Activated CD8-positive, alpha-beta memory T cell treated with anti-CD3 and anti-CD28 coated beads for 24 hours (primary cell): ENCODE data around the gene SMIM41.

Source experiments
- DNase-seq: peaks from one replicate; pipeline ENCODE4 v3.0.0-alpha.2; 2020

The SMIM41 gene

DNA sequence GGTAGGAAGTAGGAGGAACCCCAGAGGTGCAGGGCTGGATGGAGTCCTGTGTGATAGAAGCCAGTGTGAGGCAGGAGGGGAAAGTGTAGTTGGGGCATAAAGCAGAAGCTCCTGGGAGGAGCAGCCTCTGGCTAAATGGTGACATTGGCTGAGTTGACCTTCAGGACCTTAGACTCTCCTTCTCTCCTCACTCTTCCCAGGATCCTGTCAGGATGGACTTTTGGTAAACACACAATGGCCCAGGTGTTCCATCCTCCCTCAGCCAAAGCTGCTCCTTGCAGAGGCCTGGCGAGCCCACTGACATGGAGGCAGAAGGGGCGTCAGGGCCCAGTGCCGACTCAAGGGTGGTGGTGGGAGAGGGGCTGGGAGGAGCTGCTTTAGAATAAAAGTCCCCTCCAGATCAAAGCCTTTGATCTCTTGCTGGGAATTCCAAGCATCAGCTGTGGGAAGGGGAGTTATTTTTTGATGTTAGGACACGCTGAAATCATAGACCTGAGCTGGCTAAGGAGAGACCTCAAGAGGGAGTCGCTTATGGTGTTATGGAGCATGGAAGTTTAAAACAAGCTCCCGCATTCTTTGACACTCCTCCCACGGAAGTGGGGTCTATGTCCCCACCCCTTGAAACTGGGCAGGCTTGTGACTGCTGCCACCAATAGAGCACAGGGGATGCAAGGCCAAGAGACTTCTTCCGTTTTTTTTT lies 44.1 kb downstream of the SMIM41 start:
- peak; percentile 44 for DNase-seq

DNA sequence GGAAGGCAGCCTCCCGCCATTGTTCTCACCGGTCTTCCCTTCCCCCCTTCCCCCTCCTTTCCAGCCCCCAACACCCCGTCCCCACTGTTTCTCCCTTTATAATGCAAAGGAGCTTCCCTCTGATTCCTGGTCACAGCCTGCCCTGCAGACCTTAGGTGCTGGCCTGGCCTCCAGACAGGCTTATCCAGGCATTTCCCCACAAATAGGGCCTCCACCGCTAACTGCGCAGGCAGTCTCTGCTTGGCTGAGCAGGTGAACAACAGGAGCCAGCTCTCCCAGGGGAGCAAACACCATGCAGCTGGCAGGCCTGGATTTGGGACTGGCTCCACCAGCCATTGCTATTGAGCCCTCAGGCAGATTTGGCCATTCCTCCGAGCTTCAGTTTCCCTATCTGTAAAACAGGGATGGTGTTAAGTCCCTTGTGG lies 46.0 kb downstream of the SMIM41 start:
- DNase-seq = peak; percentile 47

DNA sequence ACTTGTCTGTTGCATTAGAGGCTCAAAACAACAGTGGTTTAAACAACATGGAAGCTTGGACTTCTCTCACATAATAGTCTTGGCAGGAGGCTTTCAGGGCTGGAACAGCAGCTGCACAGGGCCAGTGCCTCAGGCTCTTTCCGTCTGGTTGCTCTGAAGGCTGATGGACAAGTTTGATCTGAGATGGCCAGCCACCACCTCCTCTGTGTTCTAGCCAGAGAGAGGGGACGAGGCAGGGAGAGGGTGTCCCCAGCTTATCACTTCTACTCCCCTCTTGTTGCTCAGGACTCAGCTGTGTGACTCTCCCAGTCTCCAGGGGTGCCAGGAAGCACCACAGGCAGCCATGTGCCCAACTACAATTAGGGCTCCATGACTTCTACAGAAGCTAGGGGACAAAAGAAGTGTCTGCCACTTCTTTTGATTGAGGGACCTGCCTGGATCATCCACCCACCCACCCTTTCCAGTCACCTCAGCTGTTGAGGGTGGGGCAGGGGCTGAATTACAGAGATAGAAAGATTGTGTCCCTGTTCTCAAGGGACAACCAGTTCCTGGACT lies 46.6 kb downstream of the SMIM41 start:
- DNase-seq = peak; percentile 28

DNA sequence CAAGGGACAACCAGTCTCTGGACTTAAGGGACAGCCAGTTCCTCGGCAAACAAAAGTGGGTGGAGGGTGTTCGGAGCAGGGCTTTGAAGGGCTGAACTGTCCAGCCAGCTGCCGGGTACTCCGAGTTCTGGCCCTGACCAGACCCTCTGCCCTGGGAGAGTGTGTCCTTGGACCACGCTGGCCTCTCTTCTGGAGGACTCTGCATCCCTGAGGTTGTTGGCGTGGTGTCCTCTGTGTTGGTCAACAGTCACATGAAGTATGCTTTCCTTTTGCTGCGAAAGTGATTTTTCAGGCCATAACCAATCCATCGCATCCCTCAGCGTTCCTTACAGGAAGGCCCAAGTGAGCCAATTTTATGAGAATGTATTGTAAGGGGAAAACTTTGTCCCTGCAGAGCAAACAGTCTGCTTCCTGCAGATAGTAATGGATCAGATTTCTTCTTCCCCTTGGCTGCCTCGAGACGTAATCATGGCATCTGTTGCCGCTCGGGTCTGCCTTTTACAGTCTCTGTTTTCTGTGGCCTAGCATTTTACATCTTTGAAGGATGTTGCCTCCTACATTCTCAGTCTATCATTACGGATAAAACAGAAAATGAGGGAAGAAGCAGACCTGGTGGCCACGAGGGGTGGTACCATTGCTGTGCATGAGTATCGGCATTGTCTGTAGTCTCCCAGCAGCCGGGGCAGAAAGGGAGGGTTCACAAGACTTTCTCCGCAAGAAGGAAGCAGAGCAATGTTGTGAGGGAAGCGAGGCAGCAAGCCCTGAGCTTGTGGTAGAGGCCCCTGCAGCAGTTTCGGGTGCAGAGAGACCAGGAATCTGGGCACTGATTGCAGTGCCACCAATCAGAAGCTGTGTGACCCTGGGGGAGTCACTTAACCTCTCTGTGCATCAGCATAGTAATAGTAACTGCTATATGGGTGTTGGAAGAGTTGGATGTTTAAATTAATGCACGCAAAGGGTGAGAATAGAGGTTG lies 47.4 kb downstream of the SMIM41 start:
- peak; percentile 45 for DNase-seq

DNA sequence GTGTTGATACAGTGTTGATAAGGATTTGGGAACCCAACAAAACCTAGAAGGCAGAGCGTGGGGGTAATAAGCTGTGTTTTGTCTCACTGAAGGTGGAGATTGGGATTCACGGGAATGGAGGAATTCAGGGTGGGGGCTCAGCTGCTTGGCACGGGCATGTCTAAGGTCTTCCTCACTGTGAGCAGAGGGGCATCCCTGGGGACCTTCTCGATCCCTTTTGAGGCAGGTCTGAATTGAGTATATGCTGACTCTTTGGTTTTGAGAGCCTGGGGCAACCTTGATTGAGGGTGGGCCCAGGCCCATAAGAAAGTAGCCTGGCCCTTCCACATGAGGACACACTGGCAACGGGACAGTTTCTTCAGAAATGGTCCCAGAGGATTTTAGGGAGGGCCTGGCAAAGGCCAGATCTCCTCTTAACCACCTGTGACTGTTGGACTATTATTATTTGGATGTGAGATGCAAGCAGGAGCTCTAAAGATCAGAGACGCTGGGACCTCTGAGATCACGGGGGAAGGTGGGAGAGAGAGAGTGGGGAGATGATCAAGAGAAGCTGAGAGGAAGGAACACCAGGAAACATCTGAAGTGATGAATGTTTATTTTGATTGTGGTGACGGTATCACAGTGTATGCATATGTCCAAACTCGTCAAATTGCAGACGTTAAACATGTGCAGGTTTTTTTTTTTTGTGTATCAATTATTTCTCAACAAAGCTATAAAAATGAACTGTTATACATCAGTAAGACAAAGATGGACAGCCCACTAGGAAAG lies 48.4 kb downstream of the SMIM41 start:
- DNase-seq = no peak

DNA sequence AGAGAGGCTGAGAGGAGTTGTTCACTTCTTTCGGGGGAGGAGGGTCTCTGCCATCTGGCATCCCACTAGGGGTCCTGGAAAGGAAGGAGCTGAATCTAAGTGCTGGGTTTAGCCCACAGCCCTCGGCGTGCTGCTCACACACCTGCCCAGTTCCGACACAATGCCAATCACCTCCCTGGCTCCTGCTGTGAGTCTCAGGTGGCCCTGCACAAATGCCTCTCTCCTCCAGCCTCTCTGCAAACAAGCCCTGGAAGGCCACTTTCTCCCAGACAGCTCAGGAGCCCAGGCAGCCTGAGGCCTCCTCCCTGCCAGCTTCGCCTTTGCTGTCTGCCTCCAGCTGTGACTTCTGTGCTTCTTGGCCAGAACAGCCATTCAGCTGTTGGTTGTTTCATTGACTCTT lies 51.2 kb downstream of the SMIM41 start:
- DNase-seq = no peak

DNA sequence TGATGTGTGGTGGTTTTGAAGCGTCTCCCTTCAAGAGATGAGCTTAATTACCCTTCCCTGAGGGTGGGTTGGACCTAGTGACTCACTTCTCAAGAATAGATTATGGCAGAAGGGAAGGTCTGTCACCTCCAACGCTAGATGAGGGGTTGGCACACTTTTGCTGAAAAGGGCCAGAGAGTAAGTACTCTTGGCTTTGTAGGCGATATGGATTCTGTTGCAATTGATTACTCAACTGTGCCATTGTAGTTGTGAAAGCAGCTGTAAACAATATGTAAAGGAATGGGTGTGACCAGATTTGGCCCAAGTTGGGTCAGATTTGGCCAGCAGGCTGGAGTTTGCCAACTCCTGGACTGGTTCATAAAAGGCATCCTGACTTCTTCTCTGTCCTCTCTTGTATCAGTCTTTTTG lies 53.3 kb downstream of the SMIM41 start:
- DNase-seq = peak; percentile 48

DNA sequence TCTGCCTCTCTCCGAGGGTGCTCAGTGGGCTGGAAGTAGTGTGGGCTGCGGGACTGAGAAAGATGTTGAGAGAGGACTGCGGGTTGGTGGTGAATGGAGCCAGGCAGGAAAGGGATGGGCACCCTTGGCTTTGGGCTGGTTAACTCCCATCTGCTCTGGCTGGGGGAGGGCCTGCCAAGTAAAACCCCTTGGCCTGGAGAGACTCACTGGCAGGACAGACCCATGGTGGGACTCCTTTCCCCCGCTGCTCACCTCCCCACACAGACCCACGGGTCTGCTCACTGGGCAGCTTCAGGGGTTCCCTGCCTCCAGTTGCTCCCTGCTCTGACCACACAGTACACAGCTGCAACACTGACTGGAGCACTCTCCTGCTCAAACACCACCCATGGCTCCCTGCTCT lies 58.2 kb downstream of the SMIM41 start:
- no peak for DNase-seq

DNA sequence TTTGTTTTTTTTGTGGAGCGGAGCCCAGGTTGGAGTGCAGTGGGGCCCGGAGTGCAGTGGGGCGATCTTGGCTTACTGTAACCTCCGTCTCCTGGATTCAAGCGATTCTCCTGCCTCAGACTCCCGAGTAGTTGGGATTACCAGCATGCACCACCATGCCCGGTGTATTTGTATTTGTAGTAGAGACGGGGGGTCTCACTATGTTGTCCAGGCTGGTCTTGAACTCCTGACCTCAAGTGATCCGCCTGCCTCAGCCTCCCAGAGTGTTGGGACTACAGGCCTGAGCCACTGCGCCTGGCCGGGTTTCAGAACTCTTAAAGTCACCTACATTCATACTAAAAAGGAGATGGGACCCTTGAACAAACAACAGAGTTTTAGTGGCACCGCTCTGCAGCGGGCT lies 59.6 kb downstream of the SMIM41 start:
- DNase-seq = no peak

DNA sequence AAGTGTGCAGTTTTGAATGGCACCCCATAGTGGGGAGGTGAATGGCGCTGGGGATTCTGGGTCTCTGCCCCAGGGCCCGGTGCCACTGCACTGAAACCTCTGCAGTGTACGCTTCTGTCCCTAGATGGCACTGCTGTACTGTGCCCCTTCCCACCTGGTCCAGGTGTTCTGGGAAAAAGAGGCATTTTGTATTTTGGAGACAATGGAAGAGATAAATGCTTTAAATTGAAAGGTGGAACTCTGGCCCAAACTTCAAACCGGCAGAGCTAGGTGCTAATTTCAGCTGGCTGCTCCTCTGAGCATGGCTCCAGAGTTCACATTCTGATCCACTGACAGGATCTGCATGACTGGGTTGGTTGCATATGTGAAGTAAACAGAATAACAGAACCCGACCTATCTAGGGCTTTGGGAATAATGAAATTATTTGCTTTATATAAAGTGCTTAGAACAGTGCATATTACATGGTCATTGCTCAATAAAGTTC lies 60.1 kb downstream of the SMIM41 start:
- no peak for DNase-seq

DNA sequence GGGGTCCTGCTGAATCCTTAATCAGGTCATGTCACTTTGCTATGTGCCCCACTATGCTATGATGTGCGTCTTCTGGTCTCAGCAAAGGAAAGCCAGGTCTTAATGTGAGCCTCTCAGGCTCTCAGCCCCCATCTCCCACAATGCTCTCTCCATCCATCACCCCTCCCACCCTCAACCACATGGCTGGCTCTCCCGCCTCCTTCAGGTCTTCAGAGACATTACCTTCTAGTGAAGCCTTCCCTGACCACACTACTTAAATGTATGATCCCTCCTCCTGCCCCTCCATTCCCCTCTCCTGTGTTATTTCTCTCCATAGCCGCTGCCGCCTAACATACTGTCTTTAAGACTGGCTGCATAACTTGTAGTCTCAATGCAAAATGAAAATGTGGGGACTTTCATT lies 61.8 kb downstream of the SMIM41 start:
- DNase-seq = no peak

DNA sequence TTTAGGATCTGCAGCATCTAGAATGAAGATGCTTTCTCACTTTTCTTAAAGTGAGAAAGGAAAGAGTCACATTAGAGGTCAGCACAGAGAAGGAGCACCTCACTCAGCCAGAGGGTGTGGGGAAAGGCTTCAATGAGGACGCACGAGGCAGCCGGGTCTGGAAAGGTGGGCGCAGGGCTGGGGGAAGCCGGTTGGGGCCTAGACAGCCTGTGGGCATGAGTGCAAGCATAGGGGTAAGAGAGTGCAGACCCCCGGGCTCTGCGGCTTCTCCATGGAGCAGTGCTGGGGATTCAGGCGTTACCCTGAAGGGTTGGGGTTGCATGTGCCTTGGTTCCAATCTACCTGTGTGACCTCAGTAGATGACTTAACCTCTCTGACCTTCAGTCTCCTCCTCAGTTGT lies 62.4 kb downstream of the SMIM41 start:
- no peak for DNase-seq

DNA sequence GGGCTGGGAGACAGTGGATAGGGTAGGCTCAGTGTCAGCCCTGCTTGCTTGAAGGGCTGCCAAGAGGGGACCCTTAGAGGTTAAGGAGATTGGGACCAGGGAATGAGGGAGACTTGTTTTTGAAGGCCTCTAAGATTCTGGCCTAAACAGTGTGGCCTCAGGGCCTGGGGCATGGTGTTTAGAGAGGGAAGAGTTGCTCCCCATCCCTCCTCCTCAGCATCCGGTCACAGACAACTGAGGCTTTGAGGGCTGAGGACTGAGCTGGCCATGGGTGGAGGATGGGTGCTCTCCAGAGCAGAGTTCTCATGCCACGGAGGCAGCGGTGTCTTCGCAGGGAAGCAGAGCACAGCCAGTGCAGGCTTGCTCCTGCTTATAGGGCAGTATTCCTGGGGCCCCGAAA lies 62.9 kb downstream of the SMIM41 start:
- DNase-seq = no peak

DNA sequence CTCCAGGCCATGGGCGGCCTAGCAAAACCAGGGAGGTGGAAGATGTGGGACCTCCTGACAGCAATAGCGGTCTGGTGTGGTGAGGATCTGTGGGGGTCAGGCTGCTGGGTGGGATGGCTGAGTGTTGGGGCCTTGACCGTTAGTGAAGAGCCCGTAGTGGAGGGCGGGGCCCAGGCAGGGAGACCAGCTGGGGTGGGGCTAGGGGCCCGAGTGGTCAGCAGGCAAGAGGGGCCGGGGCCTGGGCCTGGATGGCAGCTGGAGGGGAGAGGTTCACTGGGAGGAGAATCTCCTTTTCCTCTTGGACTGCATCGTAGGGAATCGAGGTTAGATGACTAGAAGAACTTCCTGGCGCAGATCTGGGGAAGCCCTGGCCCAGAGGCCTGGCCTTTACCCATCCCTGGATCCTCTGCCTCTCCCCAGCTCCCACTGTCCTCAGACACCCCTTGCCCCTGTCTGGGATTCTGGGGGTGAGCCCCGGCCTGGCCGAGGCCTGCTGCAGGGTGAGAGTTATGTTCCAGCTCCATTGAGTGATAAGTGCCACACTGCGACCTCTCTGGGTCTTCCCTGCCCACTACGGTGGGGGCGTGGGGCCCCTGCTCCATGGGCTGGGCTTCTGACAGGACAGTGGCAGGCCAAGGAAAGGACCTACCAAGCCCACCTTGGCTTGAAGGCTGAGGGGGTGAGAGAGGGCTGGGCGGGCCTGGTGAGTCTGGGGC lies 65.2 kb downstream of the SMIM41 start:
- no peak for DNase-seq

DNA sequence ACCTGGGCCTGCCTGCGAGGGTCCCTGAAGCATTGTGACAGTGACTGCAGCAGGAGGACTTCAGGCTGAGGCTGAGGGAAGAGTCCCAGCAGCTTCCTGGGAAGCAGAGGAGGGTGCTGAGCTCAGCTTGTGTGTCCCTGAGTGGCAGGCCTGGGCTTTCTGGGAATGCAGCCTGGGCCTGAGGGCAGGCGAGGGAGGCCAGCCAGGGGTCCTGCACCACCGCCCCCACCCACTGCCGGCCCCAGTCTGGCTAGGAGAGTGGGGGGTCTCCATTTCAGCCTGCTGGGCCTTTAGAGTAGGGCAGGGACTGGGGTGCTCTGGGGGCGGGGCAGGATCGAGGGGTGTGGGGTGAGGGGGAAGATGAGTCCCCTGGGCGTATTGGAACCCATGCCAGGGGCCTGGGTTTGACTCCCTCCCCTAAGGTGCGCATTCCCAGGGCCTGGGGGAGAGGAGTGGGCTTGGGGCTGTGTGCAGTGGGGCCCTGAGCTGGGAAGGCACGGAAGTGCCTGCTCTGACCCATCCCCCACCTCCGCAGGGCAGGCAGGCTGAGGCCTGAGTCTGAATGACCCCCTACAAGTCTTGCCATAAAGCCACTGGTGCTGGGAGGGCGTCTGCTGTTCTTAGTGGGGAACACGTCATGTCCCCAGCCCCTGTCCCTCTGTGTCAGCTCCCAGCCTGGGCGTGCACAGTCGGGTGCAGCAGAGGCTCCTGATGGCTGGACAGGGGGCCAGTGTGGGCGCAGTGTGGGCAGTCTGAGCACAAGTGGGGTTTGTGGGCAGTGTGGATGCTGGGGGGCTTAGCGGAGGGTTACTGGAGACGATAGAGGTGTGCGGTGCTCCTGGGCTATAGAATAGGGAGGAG lies 66.0 kb downstream of the SMIM41 start:
- DNase-seq = no peak

DNA sequence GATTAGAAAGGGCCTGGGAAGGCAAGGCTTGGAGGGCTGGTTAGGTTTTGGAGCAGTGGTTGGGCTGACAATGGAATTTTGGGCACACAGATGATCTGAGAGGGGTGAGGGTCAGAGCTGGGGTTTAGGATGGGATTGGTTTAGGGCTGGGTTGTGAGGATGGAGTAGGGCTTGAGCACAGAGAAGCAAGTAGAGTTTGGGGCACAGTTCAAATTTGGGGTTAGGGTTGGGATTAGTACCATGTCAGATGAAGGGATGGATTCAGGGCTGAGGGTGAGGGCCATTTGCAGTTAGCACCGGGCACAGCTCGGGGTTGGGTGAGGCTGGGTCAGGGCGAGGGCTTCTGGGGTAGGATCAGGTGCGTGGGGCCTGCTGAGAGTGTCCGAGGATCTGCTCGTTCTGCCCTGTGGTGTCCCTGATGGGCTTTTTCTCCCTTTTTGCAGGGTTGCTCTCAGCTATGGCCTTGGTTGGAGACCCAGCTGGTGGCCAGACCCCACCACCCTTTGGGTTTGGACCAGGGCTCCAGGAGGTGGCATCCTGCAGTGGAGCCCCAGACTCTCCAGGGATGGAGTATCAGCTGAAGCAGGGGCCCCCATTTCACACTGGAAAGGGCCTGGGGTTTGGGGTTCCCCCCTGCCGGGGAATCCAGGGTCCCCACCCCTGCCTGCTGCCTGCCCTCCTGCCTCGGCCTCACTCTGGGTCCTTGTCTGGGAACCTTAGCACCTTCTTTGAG lies 66.8 kb downstream of the SMIM41 start:
- DNase-seq = no peak

DNA sequence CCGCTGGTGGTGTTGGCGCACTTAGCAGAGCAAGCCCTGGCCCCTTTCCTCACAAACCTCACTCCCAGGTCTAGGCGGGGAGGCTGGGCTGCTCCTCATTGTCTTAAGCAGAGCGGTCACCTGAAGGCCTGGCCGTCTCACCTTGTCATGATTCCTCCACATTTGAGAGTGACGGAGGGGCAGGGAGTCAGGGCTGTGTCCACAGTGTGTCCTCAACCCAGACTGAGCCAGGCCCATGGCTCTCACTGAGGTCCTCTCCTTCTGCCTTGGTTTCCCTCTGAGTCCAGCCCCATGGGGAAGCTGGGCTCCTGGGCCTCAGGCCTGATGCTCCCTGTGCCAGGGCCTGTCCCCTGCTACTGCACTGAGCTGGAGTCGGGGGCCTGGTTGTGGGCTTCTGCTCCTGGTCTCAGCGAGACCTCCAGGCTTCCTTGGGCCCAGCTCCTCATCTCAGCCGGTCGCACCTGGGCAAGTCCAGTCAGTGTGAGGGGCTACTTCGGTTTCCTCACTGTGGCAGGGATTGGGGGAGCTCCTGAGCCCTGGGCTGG lies 67.4 kb downstream of the SMIM41 start:
- no peak for DNase-seq

DNA sequence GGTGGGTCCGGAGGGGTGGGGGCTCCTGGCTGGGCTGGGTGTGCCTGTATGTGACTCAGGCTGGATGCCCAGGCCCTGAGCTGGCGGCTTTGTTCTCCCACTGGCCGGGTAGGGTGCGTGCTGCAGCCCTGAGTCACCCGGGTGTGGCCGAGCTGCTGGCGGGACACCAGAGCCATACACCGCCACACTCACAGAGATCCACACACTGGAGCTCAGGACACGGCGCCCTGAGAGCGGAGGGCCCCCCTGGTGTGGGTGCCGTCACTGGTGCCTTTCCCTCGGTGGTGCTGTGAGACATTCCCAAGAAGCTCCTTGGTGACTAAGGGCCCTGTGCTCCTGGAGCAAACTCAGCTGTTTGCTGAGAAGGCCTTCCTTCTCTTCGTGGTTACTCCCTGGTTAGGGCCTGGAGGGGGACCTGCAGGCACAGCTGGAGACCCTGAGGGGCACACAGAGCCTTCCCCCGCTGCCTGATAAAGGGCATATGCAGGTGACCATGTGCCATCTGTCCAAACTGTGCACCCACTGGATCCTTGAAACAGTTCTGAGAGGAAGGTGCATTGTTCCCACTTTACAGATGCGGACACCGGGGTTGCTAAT lies 68.0 kb downstream of the SMIM41 start:
- no peak for DNase-seq

DNA sequence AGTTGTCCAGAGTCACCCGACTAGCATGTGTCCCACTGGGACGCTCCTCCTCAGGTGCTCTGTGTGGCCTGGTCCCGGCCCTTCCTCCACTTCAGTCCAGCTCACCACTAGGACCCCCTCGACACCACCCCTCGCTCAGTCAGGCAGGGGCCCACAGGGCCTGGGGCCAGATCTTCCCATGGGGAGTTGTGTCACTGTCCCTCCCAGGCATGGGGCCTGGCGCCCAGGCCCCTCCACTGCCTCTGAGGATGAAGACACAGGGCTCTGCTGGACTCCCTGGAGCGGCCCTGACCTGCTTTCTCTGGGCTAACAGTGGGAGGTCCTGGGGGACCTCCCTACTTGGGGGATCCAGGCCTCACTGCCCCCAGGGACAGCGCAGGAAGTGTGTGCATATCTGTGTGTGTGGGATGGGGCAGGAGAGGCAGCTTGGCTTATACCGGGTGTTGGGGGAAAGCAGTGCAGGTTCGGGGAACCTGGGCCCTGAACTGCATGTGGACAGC lies 68.5 kb downstream of the SMIM41 start:
- no peak for DNase-seq
